CD4-positive, alpha-beta T cell treated with Interleukin-15 for 1 hour (primary cell): ENCODE data around the gene UBE2D1.

Experiments used
- DNase-seq: peaks from one replicate; pipeline ENCODE4 v3.0.0-alpha.2; 2020

Gene UBE2D1

GRCh38 chr10:58341947-58342346 lies 7.1 kb downstream of the UBE2D1 start:
- DNase-seq: no peak

- no peak for DNase-seq
Measured at GRCh38 chr10:58347967-58348366, 13.2 kb downstream of the UBE2D1 start.

GRCh38 chr10:58348571-58349033 lies 13.8 kb downstream of the UBE2D1 start:
- no peak for DNase-seq

- no peak for DNase-seq
Measured at GRCh38 chr10:58350023-58350422, 15.2 kb downstream of the UBE2D1 start.

- DNase-seq: no peak
Measured at GRCh38 chr10:58350619-58351323, 16.0 kb downstream of the UBE2D1 start.

- no peak for DNase-seq
Measured at GRCh38 chr10:58351616-58352578, 17.1 kb downstream of the UBE2D1 start.

- DNase-seq: no peak
Measured at GRCh38 chr10:58352956-58353610, 18.3 kb downstream of the UBE2D1 start.

GRCh38 chr10:58356756-58357155 lies 21.9 kb downstream of the UBE2D1 start:
- DNase-seq: no peak

GRCh38 chr10:58358314-58358933 lies 23.6 kb downstream of the UBE2D1 start:
- DNase-seq: no peak

- no peak for DNase-seq
Measured at GRCh38 chr10:58358947-58359346, 24.1 kb downstream of the UBE2D1 start.

- no peak for DNase-seq
Measured at GRCh38 chr10:58359541-58359940, 24.7 kb downstream of the UBE2D1 start.

- no peak for DNase-seq
Measured at GRCh38 chr10:58360412-58361004, 25.7 kb downstream of the UBE2D1 start.

- no peak for DNase-seq
Measured at GRCh38 chr10:58361353-58361752, 26.5 kb downstream of the UBE2D1 start.

GRCh38 chr10:58362027-58362789 lies 27.4 kb downstream of the UBE2D1 start:
- no peak for DNase-seq

- no peak for DNase-seq
Measured at GRCh38 chr10:58367069-58367468, 32.3 kb downstream of the UBE2D1 start.

GRCh38 chr10:58371473-58371872 lies 36.7 kb downstream of the UBE2D1 start:
- no peak for DNase-seq

GRCh38 chr10:58372607-58373441 lies 38.0 kb downstream of the UBE2D1 start:
- DNase-seq: no peak

GRCh38 chr10:58373442-58373827 lies 38.6 kb downstream of the UBE2D1 start:
- DNase-seq: no peak

- DNase-seq: no peak
Measured at GRCh38 chr10:58382489-58382995, 47.7 kb downstream of the UBE2D1 start.

- DNase-seq: no peak
Measured at GRCh38 chr10:58384095-58384494, 49.3 kb downstream of the UBE2D1 start.
